Stimulated activated CD4-positive, alpha-beta T cell treated with anti-CD3 and anti-CD28 coated beads, TNF-alpha, amount 100 ng/mL, for 24 hours (primary cell): ENCODE measurements around the gene TMOD1.

ENCODE experiments used
- DNase-seq, 3 experiments: peaks; one replicate each; pipeline ENCODE4 v3.0.0-alpha.2; 2020; ENCODE audit warnings: low read depth in 3 of 3

The TMOD1 gene

DNA sequence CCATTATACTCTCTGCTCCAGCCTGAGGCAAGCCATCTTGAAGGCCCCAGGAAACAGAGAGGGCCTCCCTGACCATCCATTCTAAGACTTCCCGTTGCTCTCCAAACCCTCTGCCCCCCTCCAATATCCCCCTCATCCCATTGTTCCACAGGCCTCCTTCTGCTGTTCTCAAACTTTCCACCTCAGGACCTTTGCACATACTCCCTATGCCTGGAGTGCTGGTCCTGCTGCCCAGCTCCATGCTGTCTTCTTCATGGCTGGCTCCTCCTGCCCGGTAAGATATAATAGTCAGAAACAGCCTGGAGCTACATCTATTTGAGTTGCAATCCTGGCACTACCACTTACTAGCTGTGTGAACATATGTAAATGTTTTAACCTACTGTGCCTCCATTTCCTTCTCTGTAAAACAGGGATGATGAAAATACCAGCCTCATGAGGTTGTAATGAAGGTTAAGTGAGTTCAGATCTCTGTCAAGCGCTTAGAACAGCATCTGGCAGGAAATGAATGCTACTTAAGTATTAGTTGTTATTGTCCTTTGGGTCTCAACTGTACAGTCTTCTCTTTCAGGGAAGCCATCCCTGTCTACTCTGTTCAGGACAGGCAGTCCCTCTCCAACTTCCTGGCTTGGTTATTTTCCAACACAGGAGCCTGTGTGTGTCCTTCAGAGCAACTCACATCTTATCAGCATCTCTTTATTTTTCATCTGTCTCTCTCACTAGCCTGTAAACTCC lies 45.8 kb downstream of the TMOD1 start:
- no peak for DNase-seq

DNA sequence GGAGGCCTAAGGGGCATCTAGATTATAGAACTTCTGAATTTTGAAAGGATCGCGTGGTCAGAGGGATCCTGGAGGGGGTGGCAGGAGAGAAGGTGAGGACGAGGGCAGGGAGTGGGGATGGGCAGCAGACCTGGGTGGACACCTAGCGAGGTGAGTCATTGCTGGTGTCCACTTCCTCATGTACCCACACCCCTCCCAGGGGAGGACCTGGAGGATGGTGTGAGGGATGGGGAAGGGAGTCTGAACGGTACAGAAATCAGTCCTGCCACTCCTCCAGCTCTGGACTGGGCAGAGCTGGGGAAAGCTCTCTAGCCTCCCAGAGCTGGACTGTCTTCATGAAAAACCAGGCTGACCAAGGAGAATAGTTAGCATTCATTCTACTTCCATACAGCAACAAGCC lies 46.9 kb downstream of the TMOD1 start:
- DNase-seq = no peak

GRCh38 chr9:97548819-97549540 lies 47.5 kb downstream of the TMOD1 start:
- DNase-seq = no peak

DNA sequence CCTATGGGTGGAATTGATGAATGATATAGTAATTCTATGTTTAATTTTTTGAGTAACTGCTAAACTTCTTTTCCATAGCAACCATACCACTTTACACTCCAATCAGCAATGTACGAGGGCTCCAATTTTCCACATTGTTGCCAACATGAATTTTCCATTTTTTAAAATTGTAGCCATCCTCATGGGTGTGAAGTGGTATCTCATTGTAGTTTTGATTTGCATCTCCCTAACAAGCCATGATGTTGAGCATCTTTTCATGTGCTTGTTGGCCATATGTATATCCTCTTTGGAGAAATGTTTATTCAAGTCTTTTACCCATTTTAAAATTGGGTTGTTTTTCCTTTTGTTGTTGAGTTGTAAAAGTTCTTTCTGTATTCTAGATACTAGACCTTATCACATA lies 48.9 kb downstream of the TMOD1 start:
- no peak for DNase-seq

GRCh38 chr9:97551308-97551707 lies 49.8 kb downstream of the TMOD1 start:
- DNase-seq = no peak

GRCh38 chr9:97553141-97553540 lies 51.7 kb downstream of the TMOD1 start:
- no peak for DNase-seq

- no peak for DNase-seq
Measured at GRCh38 chr9:97553841-97554240, 52.4 kb downstream of the TMOD1 start.

DNA sequence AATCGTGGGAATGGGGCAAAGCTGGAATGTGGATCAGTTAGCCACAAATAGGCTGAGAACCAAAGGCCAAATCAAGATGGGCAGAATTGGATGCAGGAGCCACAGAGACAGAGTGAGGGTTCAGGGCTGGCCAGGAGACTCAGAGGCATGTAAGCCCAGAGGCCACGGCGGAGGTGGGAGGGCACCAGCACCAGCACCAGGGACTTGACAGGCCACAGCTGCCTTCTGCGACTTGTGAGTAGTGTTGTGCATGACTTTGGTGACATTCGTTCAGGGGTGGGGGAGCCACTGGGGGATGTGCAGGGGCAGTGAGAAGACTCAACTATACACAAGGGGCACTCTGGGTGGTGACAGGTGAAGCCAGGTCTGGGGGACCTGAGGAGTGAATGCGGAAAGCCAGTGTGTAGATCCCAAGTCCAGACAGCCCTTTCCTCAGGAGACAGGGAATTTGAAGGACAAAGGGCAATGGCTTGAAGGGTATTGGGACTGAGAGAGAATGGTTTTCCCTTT lies 53.2 kb downstream of the TMOD1 start:
- DNase-seq = no peak

- DNase-seq = no peak
Measured at GRCh38 chr9:97555164-97555563, 53.7 kb downstream of the TMOD1 start.

DNA sequence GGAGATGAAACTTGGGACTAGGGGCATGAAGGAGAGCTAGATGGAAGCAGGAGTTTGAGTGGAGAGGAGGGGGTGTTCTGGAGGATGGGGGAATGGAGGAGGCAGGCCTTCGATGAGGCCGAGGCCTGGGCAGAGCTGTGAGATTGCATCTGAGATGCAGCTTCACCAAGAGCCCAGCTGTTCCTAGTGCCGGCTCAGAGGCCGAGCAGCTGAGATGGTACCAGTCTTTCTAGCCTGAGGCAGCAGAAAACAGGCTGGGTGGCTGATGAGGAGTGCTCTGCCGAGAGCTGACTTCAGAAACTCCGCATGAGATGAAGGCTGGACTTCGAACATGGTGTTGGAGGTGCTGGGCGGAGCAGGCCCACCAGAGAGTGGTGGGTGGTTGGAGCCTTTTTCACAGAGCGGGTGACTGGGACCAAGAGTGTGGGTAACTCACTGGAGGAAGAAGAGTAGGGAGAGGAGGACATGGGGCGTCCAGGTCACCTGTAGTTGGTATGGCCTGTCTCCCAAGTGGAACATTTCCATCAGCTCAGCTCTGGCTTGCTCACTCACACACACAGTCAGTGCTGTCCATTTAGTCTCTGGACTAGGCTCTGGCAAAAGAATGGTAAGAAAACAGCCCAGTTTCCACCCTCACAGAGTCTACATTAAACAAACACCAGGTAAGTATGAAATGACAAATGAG lies 54.7 kb downstream of the TMOD1 start:
- DNase-seq = no peak

DNA sequence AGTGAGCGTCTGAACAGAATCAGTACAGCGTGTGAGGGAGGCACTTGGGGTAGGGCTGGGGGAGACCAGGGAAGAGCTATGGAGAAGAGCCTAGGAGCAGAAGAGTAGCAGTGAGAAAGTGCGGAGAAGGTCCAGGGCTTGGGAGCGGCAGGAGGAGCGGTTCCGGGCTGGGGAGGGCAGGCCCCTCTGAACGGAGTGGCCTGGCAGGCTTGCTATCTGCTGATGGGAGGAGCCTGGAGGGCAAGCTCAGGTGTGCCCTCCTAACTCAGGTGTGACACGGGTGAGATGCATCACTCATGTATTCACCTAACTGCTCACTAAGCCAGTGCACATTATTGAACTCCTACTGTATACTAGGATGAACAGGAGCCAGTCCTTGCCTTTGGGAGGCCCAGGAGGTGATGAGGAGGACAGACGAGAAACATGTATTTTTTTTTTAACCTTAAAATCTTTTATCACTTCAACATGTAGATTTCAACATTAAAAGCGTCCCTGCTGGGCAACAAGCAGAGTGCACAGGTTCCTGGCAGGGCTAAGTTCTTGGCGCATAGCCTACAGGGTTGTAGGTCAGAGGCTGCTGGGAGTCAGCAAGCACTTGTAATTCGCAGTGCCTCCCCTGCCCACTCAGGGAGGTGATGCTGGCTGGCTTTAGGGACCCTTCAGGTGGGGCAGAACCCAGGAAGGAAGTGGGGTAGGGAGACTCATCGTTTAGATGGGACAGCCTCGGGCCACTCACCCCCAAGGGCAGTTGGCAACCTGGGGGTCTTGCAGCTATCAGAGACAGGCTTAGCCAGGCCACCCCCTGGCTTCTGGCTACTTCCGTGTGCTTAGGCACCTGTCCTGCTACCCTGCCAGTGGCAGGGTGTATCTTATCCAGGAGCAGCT lies 55.5 kb downstream of the TMOD1 start:
- DNase-seq = no peak

DNA sequence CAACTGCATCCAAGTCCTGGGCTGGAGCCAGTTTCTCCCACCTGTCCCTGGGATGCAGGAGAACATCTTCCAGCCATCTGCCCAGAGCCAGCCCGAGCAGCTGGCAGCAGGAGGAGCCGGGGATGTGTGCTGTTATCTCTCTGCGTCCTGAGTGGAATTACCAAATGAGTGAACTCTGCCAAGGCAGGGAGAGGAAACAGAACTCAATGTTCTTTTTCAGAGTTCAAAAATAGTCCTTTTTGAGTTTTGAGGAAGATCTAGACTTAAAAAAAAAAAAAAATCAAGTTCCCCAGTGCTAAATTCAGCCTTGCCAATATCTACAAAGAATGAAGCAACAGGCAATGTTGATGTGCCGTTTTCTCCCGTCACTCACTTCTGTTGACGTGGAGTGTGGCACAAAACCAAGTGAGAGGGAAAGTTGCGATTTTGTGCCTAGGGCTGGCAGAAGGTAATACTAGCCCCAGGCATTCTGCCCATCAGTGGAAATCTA lies 56.2 kb downstream of the TMOD1 start:
- DNase-seq = no peak

- DNase-seq = no peak
Measured at GRCh38 chr9:97558701-97559101, 57.2 kb downstream of the TMOD1 start.

GRCh38 chr9:97559111-97559514 lies 57.6 kb downstream of the TMOD1 start:
- DNase-seq = no peak

- no peak for DNase-seq
Measured at GRCh38 chr9:97560154-97560553, 58.7 kb downstream of the TMOD1 start.

GRCh38 chr9:97560851-97561250 lies 59.4 kb downstream of the TMOD1 start:
- DNase-seq = no peak

- DNase-seq = no peak
Measured at GRCh38 chr9:97561501-97561900, 60.0 kb downstream of the TMOD1 start.

DNA sequence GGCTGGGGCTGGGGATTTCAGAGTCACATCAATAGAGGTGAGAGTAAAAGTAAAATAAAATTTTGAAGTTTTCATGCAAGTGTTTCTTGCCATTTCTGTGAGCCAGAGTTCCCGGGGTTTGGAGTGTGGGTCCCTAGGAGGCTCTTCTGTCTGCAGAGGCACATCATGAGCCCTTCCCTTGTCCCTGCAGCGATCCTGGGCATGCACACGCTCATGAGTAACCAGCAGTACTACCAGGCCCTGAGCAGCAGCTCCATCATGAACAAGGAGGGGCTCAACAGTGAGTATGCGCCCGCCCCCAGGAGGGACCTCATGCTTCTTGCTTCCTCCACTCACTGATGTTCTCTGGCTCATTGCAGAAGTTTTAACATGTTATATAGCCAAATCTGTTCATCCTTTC lies 61.1 kb downstream of the TMOD1 start:
- DNase-seq = no peak

DNA sequence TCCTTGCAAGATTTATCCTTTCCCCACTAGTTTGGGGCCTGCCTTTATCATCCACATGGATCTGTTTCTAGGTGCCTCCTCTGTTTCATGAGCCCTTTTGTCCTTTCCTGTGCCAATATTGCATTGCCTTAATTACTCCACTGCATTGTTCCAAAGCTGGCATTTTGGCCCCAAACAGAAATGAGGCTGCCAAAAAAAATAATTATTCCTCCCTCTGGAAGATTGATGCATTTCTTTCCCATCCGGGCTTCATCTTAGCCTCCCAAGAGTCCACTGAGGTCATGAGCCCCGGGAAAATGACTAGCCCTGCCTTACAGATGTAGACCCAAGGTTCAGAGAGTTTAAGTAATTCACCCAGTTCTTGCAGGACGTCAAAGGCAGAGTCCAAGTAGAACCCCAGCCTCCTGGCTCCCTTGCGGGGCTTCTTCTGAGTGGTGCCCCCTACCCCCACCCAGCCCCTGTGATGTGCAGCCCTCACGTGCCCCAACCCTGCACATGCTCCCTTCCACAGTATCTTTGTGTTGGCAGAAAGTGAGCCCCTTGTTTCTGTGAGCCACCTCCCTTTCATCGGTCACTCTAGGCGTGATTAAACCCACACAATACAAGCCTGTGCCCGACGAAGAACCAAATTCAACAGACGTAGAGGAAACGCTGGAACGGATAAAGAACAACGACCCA lies 62.1 kb downstream of the TMOD1 start:
- DNase-seq = no peak

DNA sequence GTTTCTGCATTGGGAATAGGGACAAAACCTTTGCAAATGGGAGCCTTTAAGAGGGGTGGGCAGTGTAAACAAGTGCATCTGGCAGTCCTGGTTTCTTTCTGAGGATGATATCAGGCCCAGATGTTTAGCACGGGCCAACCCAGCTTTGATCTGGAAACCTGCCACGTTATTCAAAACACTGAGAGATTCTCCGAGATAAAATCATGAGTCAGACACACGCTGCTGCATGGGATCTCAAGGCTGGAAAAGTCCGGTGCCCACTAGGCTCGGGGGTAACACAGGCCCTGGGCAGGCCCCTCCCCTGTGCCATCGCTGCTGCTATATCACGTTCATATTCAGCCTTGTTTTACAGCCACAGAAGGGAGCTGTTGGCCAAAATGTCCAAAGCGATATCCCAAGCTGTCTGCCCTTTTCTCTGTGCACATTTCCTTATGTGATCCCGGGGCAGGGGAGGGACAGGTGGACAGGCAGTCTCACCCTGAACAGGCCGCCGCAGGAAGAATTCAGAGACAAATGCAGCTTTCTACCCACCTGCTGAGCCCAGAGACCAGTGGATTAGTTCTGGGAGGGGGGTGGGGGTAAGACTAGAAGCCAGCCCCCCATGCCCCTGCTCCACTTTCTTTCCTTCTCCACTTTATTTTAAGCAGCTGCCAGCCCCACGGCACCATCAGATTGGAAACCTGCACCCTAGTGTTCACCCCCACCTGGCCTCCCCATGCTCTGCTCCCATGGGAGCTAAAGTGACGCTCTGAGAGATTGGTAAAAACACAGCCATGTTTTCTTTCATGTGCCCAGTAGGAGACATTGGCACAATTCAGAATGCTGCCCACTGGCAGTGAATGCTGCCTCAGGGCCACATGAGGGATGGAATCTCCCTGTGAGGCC lies 63.1 kb downstream of the TMOD1 start:
- no peak for DNase-seq
